Neural crest cell (in vitro differentiated cells): Measurements from ENCODE around the gene HEPHL1. TPM values are rescaled to one million over a fixed set of nuclear protein-coding genes. Genes with fewer than 3 reads are reported as not detected.

Experiments used
- DNase-seq: peaks from one replicate; pipeline ENCODE4 v3.0.0; 2021; ENCODE audit warnings: low read depth, mixed read lengths, low spot score
- H3K27ac Mint-ChIP-seq: one replicate; pipeline ENCODE4 v1.8.0; 2021; ENCODE audit warnings: mild to moderate bottlenecking, mixed read lengths; ENCODE audit not compliant: unreplicated experiment
- H3K27me3 Mint-ChIP-seq: 2 replicates; pipeline ENCODE4 v1.8.0; 2021; ENCODE audit warnings: low read depth, mild to moderate bottlenecking, mixed read lengths
- H3K36me3 Mint-ChIP-seq: 2 replicates; pipeline ENCODE4 v1.8.0; 2021; ENCODE audit warnings: low read depth, mild to moderate bottlenecking, mixed read lengths
- H3K4me1 Mint-ChIP-seq: 2 replicates; pipeline ENCODE4 v1.8.0; 2021; ENCODE audit warnings: mixed read lengths
- H3K4me3 Mint-ChIP-seq: one replicate; pipeline ENCODE4 v1.8.0; 2021; ENCODE audit warnings: mild to moderate bottlenecking, mixed read lengths
- H3K9me3 Mint-ChIP-seq: 2 replicates; pipeline ENCODE4 v1.8.0; 2021; ENCODE audit warnings: mixed read lengths
- CTCF ChIP-seq: fragments of 200-600 bp; sonication (generic); conservative IDR thresholded peaks from 2 replicates; pipeline ENCODE4 v1.5.0; 2021; ENCODE audit warnings: antibody characterized with exemption, mild to moderate bottlenecking
- total RNA-seq: library from RNA; stranded (reverse); gene quantifications from 2 replicates; pipeline ENCODE4 v1.2.1, GENCODE V29; 2021

The HEPHL1 gene
- total RNA-seq, 1 donor from 2014 or later, result not detected

GRCh38 chr11:94025690-94026394 is 4.7 kb downstream of the HEPHL1 start:
- DNase-seq, result no peak
- Mint-ChIP-seq H3K9me3 (no peaks in the 10 kb centered on the region), H3K36me3 (no peaks in the 10 kb centered on the region), H3K4me1 (no peaks in the 10 kb centered on the region), H3K27me3 (peaks cover 2% of the 10 kb centered on the region), H3K4me3 (no peak overlapping the region), H3K27ac (no peak overlapping the region)
- no peak for TF ChIP-seq CTCF

- Mint-ChIP-seq H3K27ac (no peak overlapping the region), H3K4me1 (no peaks in the 10 kb centered on the region), H3K36me3 (no peaks in the 10 kb centered on the region)
Observed at GRCh38 chr11:94027210-94027609, 6.1 kb downstream of the HEPHL1 start.

GRCh38 chr11:94028436-94028835 is 7.3 kb downstream of the HEPHL1 start:
- no peak for DNase-seq
- no peaks in the 10 kb centered on the region for H3K36me3 Mint-ChIP-seq
- H3K9me3 Mint-ChIP-seq, result no peaks in the 10 kb centered on the region
- H3K4me1 Mint-ChIP-seq, result no peaks in the 10 kb centered on the region
- TF ChIP-seq CTCF, result no peak
- H3K27me3 Mint-ChIP-seq, result peaks cover 2% of the 10 kb centered on the region
- no peak overlapping the region for H3K27ac Mint-ChIP-seq
- H3K4me3 Mint-ChIP-seq, result no peak overlapping the region

More at GRCh38 chr11:94027210-94027609, 6.1 kb downstream of the HEPHL1 start:
- no peak for TF ChIP-seq CTCF
- no peak overlapping the region for H3K4me3 Mint-ChIP-seq
- H3K27me3 Mint-ChIP-seq, result peaks cover 2% of the 10 kb centered on the region
- no peaks in the 10 kb centered on the region for H3K9me3 Mint-ChIP-seq
- DNase-seq, result no peak

GRCh38 chr11:94030059-94030458 is 8.9 kb downstream of the HEPHL1 start:
- Mint-ChIP-seq H3K27me3 (no peaks in the 10 kb centered on the region), H3K27ac (no peak overlapping the region), H3K9me3 (no peaks in the 10 kb centered on the region), H3K36me3 (no peaks in the 10 kb centered on the region), H3K4me1 (no peaks in the 10 kb centered on the region), H3K4me3 (no peak overlapping the region)
- no peak for TF ChIP-seq CTCF
- no peak for DNase-seq

- DNase-seq, result no peak
- Mint-ChIP-seq H3K9me3 (peaks cover 3% of the 10 kb centered on the region), H3K4me1 (no peaks in the 10 kb centered on the region), H3K36me3 (no peaks in the 10 kb centered on the region), H3K27me3 (no peaks in the 10 kb centered on the region), H3K27ac (no peak overlapping the region), H3K4me3 (no peak overlapping the region)
- TF ChIP-seq CTCF, result no peak
Observed at GRCh38 chr11:94031625-94032024, 10.5 kb downstream of the HEPHL1 start.
